ENCODE measurements around the gene ZNF133. TPM values are rescaled to one million over a fixed set of nuclear protein-coding genes. Genes with fewer than 3 reads are reported as not detected.

The ZNF133 gene
- total RNA-seq, 1 experiment from 2014 or later = 8.2 TPM

- Histone ChIP-seq H3K4me3 (ENCODE audit: low read depth in 2 of 2, low read length in 2 of 2) (no peak overlapping the region), H3K4me1 (ENCODE audit: control insufficient read depth, insufficient read depth, low read length) (no peaks in the 10 kb centered on the region), H3K9me3 (ENCODE audit: control insufficient read depth, insufficient read depth, low read depth, low read length) (no peaks in the 10 kb centered on the region), H3K36me3 (ENCODE audit: control insufficient read depth, insufficient read depth, low read length) (no peaks in the 10 kb centered on the region), H3K27me3 (ENCODE audit: control insufficient read depth, insufficient read depth, low read length) (no peaks in the 10 kb centered on the region), H3K27ac (ENCODE audit: low read length) (no peak overlapping the region)
- POLR2A ChIA-PET = no interaction called here
- BruUV-seq (replicated peaks) = no TSS peak
- intact Hi-C loops (cut with micrococcal nuclease; ENCODE audit: unreplicated experiment) = no loop called here
- CTCF ChIA-PET = interaction anchor here (0.6 kb wide), 1 partner anchor 45 kb away, joined by 3 read pairs; no protein-coding TSS in a partner anchor
- no peak for DNase-seq (ENCODE audit: low read depth, low spot score)
- TF ChIP-seq REST (IDR thresholded peaks at IDR 0.05; ENCODE audit: insufficient read depth in 1 of 2, low read depth in 2 of 2, low read length in 1 of 2) = no peak
- no peak for TF ChIP-seq TCF7L2 (IDR thresholded peaks at IDR 0.05; ENCODE audit: low read depth, low read length)
- no peak for TF ChIP-seq POLR2AphosphoS5 (IDR thresholded peaks at IDR 0.05; ENCODE audit: low read depth, low read length)
- TF ChIP-seq CTCF (IDR thresholded peaks at IDR 0.05) = no peak
- in situ Hi-C loops (cut with HindIII; ENCODE audit: low pct_unique_long_range_greater_than_20kb, low sequenced_read_pairs) = no loop called here
- no peak for ATAC-seq
Measured at GRCh38 chr20:18254615-18255014, 33.7 kb upstream of the ZNF133 start.

- ATAC-seq = no peak
- no peaks in the 10 kb centered on the region for H3K27me3 ChIP-seq (ENCODE audit: control insufficient read depth, insufficient read depth, low read length)
- DNase-seq (ENCODE audit: low read depth, low spot score) = no peak
- no TSS peak for BruUV-seq (replicated peaks)
- H3K4me1 ChIP-seq (ENCODE audit: control insufficient read depth, insufficient read depth, low read length) = no peaks in the 10 kb centered on the region
- intact Hi-C loops (cut with micrococcal nuclease; ENCODE audit: unreplicated experiment) = no loop called here
- no peak overlapping the region for H3K4me3 ChIP-seq (ENCODE audit: low read depth in 2 of 2, low read length in 2 of 2)
- ChIA-PET POLR2A (no interaction called here), CTCF (interaction anchor here (0.6 kb wide), 1 partner anchor 217 kb away, joined by 3 read pairs; no protein-coding TSS in a partner anchor)
- H3K36me3 ChIP-seq (ENCODE audit: control insufficient read depth, insufficient read depth, low read length) = no peaks in the 10 kb centered on the region
- H3K9me3 ChIP-seq (ENCODE audit: control insufficient read depth, insufficient read depth, low read depth, low read length) = no peaks in the 10 kb centered on the region
- in situ Hi-C loops (cut with HindIII; ENCODE audit: low pct_unique_long_range_greater_than_20kb, low sequenced_read_pairs) = no loop called here
- TF ChIP-seq POLR2AphosphoS5 (IDR thresholded peaks at IDR 0.05; ENCODE audit: low read depth, low read length) (no peak), TCF7L2 (IDR thresholded peaks at IDR 0.05; ENCODE audit: low read depth, low read length) (no peak), REST (IDR thresholded peaks at IDR 0.05; ENCODE audit: insufficient read depth in 1 of 2, low read depth in 2 of 2, low read length in 1 of 2) (no peak), SIN3A (IDR thresholded peaks at IDR 0.05; ENCODE audit: borderline replicate concordance, insufficient read depth, low read depth, low read length) (no peak), CTCF (IDR thresholded peaks at IDR 0.05) (no peak)
- no peak overlapping the region for H3K27ac ChIP-seq (ENCODE audit: low read length)
Measured at GRCh38 chr20:18255526-18255925, 32.8 kb upstream of the ZNF133 start.

Data from Panc1 (cell line).